ENCODE measurements around the gene PRKAR2A.
"Not testable (repeated sequence)": the region's sequence is repeated elsewhere in the genome, so short reads cannot be mapped to it uniquely, and the experiment has no call there.

PRKAR2A gene

GRCh38 chr3:48723725-48724124 lies 123.9 kb downstream of the PRKAR2A start:
- no peak for DNase-seq

DNA sequence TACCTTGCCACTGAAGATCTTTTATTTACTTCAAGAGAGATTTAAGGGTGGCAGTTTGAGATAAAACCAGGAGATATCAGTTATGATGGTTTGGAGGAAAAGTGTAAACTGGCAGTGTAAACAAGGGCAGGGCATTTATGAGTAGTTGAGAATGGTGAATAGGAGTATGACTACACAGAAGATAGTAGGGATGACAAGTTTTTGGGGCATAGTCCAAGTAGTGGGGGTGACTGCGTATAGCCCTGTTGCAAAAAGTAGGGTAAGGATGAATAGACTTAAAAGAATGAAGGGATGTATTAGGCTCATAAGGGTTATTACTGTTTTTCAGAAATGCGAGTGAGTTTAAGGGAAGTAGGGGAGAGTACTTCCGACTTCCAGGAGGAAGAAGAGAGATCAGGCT lies 124.4 kb downstream of the PRKAR2A start:
- DNase-seq, result not testable (repeated sequence)

GRCh38 chr3:48716982-48717746 lies 130.5 kb downstream of the PRKAR2A start, which contains the start of gene IP6K2:
IP6K2 (minus strand) TSS chr3:48717221; CDS start chr3:48695291, 21,930 bp downstream.
- DNase-seq, result peak; percentile 90

DNA sequence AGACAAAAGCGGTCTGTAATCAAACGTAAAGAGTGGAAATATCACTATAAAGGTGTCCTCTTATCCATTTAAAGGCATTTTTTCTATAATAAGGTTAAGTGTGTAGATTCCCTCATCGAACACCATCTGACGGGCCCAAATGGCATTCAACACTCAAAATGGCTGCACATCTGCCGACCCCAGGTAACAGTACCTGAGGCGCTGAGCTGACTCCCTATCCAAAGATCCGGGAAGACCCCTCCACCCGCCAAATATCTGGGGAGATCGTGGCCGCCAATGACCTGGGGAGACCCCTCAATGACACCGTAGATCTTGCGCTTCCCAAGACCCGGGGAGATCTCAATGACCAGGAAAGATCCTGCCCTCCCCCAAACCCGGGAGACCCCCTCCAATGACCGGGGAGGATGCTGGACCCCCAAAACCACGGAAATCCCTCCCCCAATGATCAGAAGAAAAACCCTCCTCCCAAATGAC lies 131.1 kb downstream of the PRKAR2A start:
- no peak for DNase-seq

DNA sequence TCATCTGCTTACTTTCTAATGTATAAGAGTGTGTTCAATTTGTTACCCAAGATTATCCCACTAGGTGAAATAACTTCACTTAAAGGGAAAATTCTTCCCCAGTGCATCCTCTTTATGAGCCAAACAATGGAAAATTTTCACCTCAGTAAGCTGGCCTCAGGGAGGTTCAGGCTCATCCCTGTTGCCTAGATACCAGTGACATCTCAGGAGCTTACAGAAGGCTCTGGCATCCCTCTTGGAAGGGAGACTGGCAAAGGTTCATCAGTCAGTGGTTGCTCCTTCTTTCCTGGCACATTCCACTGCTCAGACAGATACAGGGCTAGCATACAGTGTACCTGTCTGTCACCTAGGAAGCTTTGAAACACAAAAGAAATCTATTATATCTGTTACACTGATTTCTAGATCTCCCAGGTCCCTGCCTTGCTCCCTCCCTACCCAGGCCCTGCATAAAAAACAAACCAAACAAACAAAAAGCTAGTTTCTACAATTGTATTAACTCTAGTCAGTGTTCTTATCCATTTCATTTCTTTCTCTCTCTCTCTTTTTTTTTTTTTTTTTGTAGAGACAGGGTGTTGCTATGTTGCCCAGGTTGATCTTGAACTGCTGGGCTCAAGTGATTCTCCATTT lies 132.4 kb downstream of the PRKAR2A start:
- no peak for DNase-seq

- DNase-seq, result no peak
These were observed 135.9 kb downstream of the PRKAR2A start for GRCh38 chr3:48711727-48712126.

DNA sequence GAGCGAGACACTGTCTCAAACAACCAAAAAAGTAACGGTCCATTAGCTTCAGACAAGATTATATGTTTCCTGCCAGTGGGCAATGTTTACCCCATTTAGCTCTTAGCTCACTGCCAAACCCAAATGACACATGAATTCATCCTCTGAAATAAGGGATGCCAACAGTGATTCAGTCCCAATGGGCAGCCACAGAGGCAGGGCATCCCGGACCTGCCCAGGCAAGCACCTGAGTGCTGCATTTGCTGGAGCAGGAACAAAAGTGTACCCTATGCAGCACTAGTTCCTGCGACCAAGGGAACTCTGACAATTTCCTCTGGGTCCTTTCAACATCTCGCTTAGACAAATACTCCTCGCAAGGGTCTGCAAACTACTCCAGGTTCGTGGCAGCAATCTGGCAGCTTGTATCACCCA lies 138.6 kb downstream of the PRKAR2A start:
- no peak for DNase-seq

DNA sequence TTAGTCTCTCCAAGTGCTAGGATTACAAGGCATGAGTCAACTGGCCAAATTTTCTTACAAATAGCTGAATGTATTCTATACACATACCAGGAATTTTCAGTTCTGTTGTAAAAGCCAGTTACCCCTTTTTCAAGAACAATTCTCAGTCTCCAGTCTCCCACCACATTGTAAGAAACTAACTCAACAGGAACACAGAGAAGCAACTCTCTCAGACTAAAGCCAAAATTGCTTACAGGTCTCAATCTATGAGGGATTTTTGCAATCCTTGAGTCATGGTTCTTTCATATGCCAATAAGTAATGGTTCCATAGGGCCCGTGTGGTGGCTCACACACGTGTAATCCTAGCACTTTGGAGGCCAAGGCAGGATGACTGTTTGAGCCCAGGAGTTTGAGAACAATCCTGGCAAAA lies 139.2 kb downstream of the PRKAR2A start:
- DNase-seq, result no peak

DNA sequence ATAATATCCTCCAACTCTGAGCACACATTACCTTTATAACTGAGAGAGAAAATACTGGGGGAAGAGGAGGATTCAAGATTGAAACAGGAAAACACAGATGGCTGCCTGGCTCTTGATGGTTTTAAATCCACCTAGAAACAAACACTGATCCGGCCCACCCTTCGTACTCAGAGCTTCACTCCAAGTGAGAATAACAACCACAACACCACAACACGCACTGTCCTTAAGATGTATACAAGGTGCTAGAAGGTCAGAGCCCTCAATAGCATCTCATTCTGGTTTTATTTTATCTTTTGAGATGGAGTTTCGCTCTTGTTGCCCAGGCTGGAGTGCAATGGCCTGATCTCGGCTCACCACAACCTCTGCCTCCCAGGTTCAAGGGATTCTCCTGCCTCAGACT lies 140.5 kb downstream of the PRKAR2A start:
- no peak for DNase-seq

DNA sequence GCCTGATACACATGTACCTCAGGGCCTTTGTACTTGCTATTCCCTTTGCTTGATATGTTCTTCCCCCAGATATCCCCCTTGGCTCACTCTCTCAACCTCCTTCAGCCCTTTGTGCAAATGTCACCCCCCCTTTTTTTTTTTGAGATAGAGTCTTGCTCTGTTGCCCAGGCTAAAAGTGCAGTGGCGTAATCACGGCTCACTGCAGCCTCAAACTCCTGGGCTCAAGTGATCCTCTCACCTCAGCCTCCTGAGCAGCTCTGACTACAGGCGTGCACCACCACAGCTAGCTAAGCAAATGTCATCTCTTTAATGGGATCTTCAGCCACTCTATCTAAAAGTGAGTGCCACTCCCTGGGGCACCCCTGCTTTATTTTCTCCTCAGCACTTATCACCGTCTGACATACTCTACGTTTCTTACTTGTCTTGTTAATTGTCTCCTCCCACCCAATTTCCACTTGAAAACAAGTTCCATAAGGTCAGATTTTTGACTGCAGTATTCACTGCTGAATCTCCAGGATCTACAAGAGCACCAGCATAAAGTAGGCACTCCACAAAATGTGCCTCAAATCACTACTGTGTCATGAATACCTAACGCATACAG lies 145.3 kb downstream of the PRKAR2A start:
- no peak for DNase-seq

- no peak for DNase-seq
These were observed 146.8 kb downstream of the PRKAR2A start for GRCh38 chr3:48700731-48701405.

GRCh38 chr3:48698891-48699290 lies 148.8 kb downstream of the PRKAR2A start:
- no peak for DNase-seq

- DNase-seq, result no peak
These were observed 149.7 kb downstream of the PRKAR2A start for GRCh38 chr3:48697952-48698351.

DNA sequence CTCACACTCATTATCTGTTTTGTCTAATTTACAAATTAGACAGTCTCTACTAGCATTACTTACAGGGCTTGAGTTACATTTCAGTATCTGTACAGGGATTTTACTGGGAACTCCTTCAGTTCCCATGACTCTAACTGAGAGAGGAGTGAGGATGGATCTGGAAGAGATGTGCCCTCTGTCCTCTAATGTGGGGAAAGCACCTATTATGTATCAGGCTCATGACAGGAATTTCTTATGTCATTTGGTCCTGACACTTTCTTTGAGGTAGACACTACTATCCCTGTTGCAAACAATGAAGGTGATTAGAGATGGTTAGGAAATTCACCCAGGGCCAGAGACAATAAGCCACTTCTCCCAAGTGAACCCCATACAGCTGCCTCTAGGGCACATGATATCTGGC lies 151.1 kb downstream of the PRKAR2A start:
- no peak for DNase-seq
